HG03565 (cell line): Measurements from ENCODE around the gene ZNF783.
"Not testable (repeated sequence)": the region's sequence is repeated elsewhere in the genome, so short reads cannot be mapped to it uniquely, and the experiment has no call there.

Experiments
- ATAC-seq: cut with Tn5 transposase; IDR thresholded peaks from one replicate; pipeline ENCODE4 v1.9.1; 2021; ENCODE audit warnings: mild to moderate bottlenecking, moderate library complexity; ENCODE audit not compliant: unreplicated experiment

ZNF783 gene

DNA sequence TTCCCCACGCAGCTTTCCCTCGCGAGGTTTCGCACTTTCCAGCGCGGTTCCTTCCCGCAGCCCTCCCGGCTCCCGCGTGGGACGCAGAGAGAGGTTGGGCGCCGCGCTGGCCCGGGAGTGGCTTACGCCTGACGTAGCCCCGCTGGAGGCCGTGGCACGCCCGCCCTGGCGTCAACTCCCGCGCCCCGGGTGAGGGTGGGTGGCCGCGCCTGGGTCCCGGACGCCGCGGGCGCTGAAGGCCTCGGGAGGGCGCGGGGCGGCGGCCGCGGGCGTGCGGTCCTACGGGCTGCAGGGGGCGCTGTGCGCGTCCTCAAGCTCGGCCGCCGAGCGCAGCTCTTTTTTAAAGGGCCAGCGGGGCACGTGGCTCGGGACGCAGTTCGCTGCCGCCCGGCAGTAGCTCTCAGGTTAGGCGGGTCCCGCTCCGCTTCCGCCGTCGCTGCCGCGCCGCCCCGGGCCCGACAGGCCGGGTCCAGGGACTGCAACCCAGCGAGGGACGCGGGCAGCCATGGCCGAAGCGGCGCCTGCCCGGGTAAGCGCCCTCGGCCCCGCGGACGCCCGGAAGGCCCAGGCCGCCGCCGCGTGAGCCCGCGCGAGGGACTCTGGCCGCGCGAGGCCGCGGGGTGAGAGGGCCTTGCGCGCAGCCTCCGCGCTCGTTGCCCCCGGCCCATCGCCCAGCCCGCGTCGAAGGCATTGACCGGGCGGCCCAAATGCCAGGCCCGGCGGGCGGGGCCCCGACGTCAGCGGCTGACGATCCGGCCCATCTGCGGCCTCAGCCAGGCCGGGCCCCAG lies at the start of gene ZNF783:
Gene ZNF783, plus strand, starts transcription at position 368 of the 789 bp plus-strand sequence. Its CDS starts 138 bp downstream, at position 506.
- peak; percentile 78 for ATAC-seq

DNA sequence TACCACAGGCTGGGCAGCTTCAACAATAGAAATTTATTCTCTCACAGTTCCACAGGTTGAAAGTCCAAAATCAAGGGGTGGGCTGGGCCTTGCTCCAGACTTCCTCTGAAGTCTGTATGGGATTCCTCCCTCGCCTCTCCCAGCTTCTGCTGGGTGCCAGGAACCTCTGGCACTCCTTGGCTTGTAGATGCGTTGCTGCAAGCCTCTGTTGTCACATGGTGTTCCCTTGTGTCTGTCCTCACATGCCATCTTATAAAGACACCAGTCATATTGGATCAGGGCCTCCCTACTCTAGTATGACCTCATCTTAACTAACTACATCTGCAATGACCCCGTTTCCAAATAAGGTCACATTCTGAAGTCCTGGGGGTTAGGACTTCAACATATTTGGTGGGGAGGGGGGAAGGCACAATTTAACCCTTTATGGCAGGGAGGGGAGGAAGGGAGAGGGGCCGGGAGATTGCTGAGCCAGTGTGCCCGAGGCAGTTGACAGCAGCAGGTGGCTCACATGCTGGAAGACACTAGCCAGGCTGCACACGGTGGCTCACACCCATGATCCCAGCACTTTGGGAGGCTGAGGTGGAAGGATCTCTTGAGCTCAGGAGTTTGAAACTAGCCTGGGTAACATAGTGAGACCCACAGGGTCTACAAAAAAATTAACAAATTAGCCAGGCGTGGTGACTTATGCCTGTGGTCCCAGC lies 47.8 kb upstream of the ZNF783 start:
- no peak for ATAC-seq

DNA sequence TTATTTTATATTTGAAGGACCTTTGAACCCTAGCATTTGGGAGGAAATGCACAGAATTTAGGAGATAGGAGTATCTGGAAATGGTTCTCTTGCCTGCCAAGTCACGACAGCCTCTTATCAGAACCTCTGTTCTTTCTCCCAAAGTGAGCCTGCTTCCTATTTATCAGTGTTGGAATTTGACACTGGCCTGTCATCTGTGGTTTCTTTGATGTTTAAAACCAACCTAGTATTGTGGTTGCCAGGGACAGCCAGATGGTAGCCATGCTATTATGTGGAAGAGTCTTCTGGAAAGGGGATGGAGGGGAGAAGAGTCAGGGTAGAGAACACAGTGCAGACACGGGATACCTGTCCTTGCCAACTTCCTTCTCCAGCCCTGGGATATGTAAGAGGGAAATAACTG lies 45.6 kb upstream of the ZNF783 start:
- ATAC-seq = no peak

DNA sequence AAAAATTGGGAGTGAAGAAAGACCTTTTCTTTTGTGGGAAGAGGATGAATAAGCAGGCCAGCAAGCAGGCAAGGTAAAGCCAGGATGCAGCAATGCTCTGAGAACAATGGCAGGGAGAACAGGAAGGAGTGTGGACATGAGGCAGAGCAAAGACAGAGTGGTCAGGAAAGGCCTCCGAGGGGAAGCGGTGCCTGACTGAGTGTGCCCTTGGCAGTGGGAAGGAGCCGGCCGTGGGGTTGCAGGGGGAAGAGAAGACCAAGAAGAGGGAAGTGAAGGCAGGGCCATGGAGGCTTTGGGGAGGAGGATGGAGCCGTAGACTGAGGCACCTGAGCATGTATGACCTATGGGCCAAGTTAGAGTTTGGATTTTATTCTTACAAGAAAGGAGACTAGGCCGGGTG lies 44.4 kb upstream of the ZNF783 start:
- ATAC-seq = no peak

DNA sequence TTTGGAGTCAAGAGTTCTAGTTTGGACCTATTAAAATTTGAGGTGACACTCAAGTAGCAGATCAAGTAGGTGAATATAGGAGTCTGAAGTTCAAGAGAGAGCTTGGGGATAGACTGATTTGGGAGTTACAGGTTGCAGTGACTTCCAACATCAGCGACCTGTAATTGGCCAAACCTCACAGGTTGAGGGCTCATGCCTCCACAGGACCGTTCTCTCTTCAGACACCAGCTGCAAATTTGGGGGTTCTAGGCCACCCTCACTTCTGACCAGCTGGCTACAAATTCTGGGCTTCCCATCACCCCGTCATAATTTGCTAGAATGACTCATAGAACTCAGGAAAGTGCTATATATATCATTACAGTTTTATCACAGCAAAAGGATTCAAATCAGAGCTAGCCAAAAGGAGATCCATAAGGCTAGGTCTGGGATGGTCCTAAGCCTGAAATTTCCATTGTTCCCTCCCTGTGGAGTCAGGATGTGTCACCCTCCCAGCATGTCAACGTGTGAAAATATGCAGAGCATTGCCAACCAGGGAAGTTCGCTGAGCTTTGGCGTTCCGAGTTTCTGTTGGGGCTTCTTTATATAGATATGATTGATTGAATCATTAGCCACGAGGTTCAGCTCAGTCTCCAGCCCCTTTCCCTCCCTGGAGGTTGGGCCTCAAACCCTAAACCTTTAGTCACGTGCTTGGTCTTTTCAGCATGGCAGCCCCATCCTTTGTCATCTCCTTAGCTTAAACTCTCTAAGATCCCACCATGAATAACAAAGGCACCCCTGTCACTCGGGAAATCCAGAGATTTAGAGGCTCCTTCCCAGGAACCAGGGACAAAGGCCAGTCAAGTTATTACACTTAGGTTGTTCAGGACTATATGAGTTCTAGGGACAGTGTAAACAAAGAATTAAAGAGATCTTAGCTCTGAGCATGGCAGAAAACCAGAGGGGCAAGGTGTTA lies 43.3 kb upstream of the ZNF783 start:
- ATAC-seq = no peak

DNA sequence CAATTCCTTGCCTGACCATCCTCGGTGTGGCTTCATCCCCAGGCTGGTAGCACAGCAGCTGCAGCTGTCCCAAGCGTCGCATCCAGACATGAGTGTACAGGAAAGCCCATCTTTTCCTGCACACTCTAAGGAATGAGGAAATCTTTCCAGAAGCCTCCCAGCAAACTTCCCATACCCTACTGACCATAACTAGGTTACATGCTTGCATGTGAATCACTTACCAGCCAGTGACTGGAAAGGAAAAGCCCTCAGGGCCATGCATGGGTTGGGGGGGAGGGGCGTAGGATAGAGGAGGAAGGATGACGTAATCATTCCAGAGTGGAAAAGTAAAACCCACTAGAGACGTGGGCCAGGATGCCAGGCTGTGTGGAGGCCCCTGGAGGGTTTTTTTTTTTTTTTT lies 41.5 kb upstream of the ZNF783 start:
- ATAC-seq = no peak

DNA sequence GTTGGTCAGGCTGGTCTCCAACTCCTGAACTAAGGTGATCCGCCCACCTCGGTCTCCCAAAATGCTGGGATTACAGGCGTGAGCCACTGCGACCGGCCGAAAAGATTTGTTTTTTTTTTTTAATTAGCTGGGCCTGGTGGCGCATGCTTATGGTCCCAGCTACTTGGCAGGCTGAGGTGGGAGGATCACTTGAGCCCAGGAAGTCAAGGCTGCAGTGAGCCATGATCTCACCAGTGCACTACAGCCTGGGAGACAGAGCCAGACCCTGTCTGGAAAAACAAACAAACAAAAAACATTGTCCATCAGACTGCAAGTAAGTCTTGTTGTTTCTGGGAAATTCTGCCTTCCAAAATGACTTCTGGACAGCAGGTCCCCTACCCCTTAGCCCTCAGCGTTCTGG lies 38.8 kb upstream of the ZNF783 start:
- ATAC-seq = no peak

DNA sequence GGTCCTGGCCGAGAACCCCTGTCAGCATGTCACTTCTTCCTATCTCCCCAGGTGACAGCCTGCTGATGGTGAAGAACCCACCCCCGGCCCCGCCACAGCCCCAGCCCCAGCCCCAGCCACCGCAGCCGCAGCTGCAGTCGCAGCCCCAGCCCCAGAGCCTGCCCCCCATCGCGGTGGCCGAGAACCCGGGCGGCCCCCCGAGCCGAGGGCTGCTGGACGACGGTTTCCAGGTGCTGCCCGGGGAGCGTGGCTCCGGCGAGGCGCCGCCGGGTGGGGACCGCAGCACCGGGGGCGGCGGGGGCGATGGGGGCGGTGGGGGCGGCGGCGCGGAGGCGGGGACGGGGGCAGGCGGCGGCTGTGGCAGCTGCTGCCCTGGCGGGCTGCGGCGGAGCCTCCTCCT lies 38.2 kb upstream of the ZNF783 start:
- no peak for ATAC-seq

DNA sequence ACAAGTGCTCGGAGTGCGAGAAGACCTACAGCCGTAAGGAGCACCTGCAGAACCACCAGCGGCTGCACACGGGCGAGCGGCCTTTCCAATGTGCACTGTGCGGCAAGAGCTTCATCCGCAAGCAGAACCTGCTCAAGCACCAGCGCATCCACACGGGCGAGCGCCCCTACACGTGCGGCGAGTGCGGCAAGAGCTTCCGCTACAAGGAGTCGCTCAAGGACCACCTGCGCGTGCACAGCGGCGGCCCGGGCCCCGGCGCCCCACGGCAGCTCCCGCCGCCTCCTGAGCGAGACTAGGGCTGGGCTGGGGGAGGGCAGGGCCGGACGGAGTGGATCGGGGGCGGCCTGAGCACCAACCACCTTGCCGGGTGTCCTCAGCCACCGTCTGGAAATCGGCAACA lies 37.6 kb upstream of the ZNF783 start:
- ATAC-seq = no peak

DNA sequence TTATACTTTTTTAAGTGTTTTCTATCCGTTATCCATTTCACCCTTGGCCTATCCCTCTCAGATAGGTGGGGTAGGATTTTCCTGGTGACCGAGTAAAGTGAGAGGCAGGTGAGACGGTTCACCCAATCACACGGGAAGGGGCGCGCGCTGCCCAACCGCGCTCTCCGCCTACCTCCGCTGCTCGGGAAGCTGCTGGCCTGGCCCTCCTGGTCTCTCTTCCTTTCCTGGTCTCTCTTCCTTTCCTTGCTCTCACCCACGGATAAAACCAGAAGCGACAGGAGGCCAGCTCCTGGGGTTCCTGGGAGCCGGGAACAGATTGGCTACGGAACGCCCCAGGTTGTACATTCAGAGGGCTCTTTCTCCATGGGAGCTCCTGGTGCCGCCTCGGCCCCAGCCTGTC lies 36.9 kb upstream of the ZNF783 start:
- no peak for ATAC-seq

DNA sequence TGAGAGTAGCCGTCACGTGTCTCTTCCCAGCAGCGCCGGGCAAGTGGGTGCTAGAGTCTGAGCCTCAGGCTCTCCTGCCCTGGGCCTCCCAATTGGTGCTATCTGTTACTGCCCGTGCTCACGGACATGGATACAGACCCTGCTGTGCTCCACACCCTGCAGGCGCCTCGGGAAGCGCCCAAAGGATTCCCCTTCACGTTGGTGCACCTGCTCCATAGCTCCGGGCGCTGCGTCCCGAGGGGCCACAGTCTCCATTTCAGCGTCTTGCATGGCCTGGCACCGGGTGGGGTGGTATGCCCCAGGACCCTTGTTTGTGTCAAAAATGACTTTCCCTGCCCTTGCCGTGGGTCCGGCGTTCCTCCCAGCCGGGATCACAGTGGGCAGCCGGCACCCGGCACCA lies 36.3 kb upstream of the ZNF783 start:
- ATAC-seq = no peak

DNA sequence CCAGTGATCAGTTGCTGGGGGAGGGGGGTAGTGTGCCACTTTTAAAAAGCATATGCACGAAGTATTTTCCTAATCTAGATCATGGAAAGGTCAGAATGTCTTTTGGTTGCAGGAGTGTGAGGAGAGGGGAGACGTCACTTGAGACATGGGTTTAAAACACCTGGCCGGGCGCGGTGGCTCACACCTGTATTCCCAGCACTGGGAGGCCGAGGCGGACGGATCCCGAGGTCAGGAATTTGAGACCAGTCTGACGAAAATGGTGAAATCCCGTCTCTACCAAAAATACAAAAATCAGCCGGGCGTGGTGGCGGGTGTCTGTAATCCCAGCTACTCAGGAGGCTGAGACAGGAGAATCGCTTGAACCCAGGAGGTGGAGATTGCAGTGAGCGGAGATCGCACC lies 35.6 kb upstream of the ZNF783 start:
- ATAC-seq = not testable (repeated sequence)

DNA sequence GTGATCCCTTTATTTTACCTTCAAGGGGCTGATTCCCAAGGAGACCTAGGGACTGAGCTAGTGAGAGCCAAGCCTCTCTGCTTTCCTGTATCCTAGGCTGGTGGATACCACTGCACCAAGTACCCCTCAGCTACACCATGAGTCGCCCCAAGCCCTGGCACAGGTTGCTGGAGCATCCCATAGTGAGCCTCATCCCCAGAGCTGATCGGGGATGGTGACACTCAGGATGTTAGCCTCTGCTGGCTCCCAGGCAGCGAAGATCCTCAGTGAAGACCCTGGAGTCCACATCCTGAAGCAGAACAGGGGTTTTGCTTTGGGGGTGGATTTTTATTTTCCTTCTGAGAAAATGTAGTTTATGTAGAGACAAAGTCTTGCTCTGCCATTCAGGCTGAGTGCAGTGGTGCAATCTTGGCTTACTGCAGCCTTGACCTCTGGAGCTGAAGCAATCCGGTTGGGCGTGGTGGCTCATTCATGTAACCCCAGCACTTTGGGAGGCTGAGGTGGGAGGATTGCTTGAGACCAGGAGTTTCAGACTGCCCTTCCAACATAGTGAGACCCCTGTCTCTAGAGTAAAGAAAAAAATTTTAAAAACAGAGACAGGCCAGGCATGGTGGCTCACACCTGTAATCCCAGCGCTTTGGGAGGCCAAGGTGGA lies 35.0 kb upstream of the ZNF783 start:
- ATAC-seq = no peak

DNA sequence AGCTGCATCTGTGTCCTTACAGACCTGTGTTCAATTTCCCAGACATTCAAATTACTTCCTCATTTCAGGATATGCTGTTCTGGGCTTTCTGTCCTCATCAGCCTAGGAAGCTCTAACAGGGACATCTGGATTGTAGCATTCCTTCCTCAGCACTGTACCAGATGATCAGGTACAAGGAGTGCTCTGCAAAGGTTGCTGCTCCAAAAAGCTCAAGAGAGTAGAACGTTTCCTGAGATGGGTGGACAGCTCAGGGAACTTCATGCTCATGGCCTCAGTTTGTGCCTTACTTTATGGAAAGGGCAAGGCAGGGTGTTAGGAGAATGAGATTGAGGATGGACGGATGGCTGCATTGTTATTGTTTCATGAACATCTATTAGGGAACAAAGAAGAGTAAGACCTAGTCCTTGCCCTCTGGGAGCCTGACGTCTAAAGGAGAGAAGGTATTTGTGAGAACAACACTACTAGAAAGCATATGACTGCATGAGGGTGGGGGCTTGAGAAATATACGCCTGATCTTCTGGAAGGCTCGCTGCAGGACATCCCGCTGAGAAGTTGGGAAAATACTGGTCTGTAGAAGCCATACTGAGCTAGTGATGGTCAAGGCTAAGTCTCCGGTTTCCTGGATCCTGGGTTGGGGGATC lies 33.0 kb upstream of the ZNF783 start:
- ATAC-seq = no peak

DNA sequence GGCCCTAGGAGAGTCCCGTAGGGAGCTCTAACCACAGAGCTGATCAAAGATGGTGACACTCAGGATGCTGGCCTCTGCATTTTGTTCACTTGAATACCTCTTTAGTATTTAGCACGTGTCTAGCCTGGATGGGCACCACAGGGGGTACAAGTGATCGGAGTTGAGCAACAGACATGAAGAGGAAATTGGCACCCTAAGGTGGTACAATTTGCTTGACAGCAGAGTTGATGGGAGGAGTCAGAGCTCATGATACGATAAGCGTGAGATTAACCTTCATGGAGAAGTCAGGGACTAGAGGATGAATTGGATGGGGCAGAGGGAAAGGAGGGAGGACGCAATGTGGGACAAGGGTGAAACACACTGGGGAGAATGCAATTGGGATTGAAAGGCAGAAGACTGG lies 32.5 kb upstream of the ZNF783 start:
- no peak for ATAC-seq

DNA sequence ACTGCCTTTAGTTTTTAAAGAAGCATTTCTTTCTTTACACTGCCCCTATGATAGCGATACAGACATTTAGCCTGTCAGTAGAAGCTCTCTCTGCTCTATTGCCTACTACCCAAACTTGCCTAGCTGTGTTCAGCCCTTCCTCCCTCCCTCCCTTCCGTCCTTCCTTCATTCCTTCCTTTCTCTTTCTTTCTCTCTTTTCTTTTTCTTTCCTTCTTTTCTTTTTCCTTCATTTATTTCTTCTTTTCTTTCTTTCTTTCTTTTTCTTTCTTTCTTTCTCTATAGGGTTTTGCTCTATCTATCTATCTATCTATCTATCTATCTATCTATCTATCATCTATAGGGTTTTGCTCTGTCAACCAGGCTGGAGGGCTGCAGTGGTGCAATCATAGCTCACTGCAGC lies 29.6 kb upstream of the ZNF783 start:
- no peak for ATAC-seq

DNA sequence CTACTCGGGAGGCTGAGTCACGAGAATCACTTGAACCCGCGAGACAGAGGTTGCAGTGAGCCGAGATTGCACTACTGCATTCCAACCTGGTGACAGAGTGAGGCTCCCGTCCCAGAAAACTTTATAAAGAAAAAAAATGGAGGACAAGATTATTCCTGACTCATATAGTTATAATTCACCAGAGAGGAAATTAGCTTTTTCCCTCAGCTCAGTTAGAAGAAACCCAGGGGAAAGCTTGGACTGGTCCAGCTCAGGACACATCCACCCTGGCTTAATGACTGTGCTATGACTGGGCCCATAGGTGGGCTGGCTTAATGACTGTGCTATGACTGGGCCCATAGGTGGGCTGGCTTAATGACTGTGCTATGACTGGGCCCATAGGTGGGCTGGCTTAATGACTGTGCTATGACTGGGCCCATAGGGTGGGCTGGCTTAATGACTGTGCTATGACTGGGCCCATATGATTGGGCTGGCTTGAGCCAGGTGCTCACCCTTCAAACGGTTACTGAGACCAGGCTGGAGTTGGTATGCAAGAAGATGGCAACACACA lies 28.3 kb upstream of the ZNF783 start:
- not testable (repeated sequence) for ATAC-seq

DNA sequence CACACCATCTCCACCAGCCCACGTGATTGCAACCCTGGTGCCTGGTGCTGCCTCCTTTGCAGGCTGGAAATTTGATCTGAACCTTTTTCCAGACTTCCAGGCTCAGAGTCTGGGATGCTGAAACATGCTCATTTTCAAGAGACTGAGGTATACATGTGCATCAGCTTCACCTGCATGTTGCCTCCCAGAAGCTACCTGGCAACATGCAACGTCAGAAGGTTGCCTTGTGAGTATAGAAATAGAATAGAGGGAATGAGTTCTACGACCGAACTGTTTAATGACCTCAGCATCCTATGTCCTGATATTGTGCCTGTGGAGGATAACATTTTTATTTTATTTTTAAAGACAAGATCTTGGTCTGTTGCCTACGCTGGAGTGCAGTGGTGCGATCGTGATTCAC lies 24.5 kb upstream of the ZNF783 start:
- no peak for ATAC-seq

DNA sequence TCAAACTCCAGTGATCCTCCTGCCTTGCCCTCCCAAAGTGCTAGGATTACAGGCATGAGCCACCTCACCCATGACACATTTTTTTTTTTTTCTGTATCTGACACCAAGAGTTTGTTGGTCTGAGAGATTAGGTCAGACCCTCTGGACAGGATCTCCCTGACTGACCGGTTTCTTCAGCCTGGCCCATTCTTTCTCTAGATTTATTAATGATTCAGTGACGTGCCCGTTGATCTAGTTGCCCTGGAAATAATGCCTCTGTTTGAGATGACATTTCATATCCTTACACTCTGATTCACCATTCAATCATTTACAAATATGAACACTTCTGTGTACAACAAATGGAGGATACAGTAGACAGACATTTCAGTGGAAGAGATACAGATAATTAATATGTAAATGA lies 23.9 kb upstream of the ZNF783 start:
- ATAC-seq = no peak
